Transverse colon (tissue), 4 donors: ENCODE data around the gene CYP46A1. TPM values are rescaled to one million over a fixed set of nuclear protein-coding genes. Genes with fewer than 3 reads are reported as not detected.
"Not testable (repeated sequence)": the region's sequence is repeated elsewhere in the genome, so short reads cannot be mapped to it uniquely, and the experiment has no call there.

Experiments
- DNase-seq: peaks from one replicate; pipeline ENCODE4 v3.0.0-alpha.2; 2019
- H3K27ac ChIP-seq, 4 donors: fragments of 200-600 bp; sonication (generic); 2 replicates each; pipeline ENCODE4 v1.5.1; 2016 to 2018; ENCODE audit warnings: inconsistent platforms in 4 of 4
- H3K27me3 ChIP-seq: fragments of 200-600 bp; sonication (generic); 2 replicates; pipeline ENCODE4 v1.5.1; 2017; ENCODE audit warnings: inconsistent platforms
- H3K36me3 ChIP-seq, 4 donors: fragments of 200-600 bp; sonication (generic); 2 replicates each; pipeline ENCODE4 v1.5.1; 2017 to 2019; ENCODE audit warnings: inconsistent platforms in 4 of 4
- H3K4me1 ChIP-seq, 4 donors: fragments of 200-600 bp; sonication (generic); 2 replicates each; pipeline ENCODE4 v1.5.1; 2017 to 2020; ENCODE audit warnings: inconsistent platforms in 4 of 4
- H3K4me3 ChIP-seq, 4 donors: fragments of 200-600 bp; sonication (generic); 1 replicate in 1 of 4; 2 replicates in 3 of 4; pipeline versions ENCODE4 v1.5.1 to v1.6.1; 2017 to 2019; ENCODE audit warnings: inconsistent platforms in 4 of 4
- H3K9me3 ChIP-seq, 2 donors: fragments of 200-600 bp; sonication (generic); 2 replicates each; pipeline ENCODE4 v1.5.1; 2017 to 2019; ENCODE audit warnings: inconsistent platforms in 2 of 2
- CTCF ChIP-seq, 5 experiments: fragments of 200-600 bp in 3 of 5; fragments of 450-650 bp in 2 of 5; sonication (generic) in 3 of 5; IDR thresholded peaks; 1 replicate in 2 of 5; 2 replicates in 3 of 5; pipeline ENCODE4 v1.5.1; 2016 to 2017; ENCODE audit warnings: antibody characterized with exemption in 5 of 5, inconsistent platforms in 3 of 5, mild to moderate bottlenecking in 2 of 5, moderate library complexity in 1 of 5
- EP300 ChIP-seq: sonication (generic); formaldehyde crosslinking; IDR thresholded peaks from one replicate; pipeline ENCODE4 v1.6.1; 2017; ENCODE audit warnings: antibody characterized with exemption, low read depth
- POLR2A ChIP-seq: fragments of 450-650 bp; IDR thresholded peaks from one replicate; pipeline ENCODE4 v1.6.1; 2016; ENCODE audit warnings: antibody characterized with exemption, mild to moderate bottlenecking, moderate library complexity
- POLR2AphosphoS5 ChIP-seq, 3 donors: sonication (generic); formaldehyde crosslinking; IDR thresholded peaks; one replicate each; pipeline ENCODE4 v1.6.1; 2016; ENCODE audit warnings: antibody characterized with exemption in 3 of 3
- WGBS, 2 donors: methylation state at CpG; one replicate each; pipeline ENCODE4 v1.1.5; 2018; ENCODE audit warnings: low coverage in 1 of 2; 5-methylcytosine and 5-hydroxymethylcytosine counted together
- in situ Hi-C, 4 donors: fragments of 200-750 bp; cut with MboI; loops; one replicate each; pipeline versions ENCODE4 v1.15.0 to v1.15.1; 2017; ENCODE audit warnings: low sequenced_read_pairs in 3 of 4, low pct_ligation_motif_present in 1 of 4, low pct_unique_long_range_greater_than_20kb in 1 of 4
- intact Hi-C: fragments of 100-400 bp; cut with DNase I; formaldehyde crosslinking; loops from one replicate; pipeline ENCODE4 v1.15.1; 2023; ENCODE audit warnings: low total_unique reads
- total RNA-seq, 4 donors: library from RNA; depleted of rRNA; stranded (reverse); fragments of >200 nt; gene quantifications; one replicate each; pipeline ENCODE4 v1.1.0, GENCODE V29; 2016

The CYP46A1 gene
- total RNA-seq, 4 donors from 2014 or later = 0.27 to 0.75 (median 0.52) TPM

GRCh38 chr14:99637624-99638023 lies 46.5 kb upstream of the CYP46A1 start:
- Histone ChIP-seq H3K27me3 (no peaks in the 10 kb centered on the region), H3K4me3 (no peak overlapping the region), H3K27ac (no peak overlapping the region), H3K4me1 (no peaks in the 10 kb centered on the region), H3K36me3 (no peaks in the 10 kb centered on the region), H3K9me3 (no peaks in the 10 kb centered on the region)
- in situ Hi-C loops (no loop called here), intact Hi-C loops (no loop called here)
- WGBS, 2 donors = 81 to 82% methylated on average over 2 to 7 of the region's 7 CpGs
- no peak for DNase-seq
- TF ChIP-seq EP300 (no peak), CTCF (IDR thresholded peaks at IDR 0.05) (no peak), POLR2AphosphoS5 (IDR thresholded peaks at IDR 0.05) (no peak)

- 89 to 90% methylated on average over 2 to 5 of the region's 5 CpGs for WGBS, 2 donors
- intact Hi-C loops, DNase-seq, in situ Hi-C loops, H3K36me3 ChIP-seq, H3K27ac ChIP-seq, H3K4me3 ChIP-seq, H3K9me3 ChIP-seq: not testable (repeated sequence)
- Histone ChIP-seq H3K4me1 (peaks cover 0 to 15% (median 6%) of the 10 kb centered on the region in 4 donors), H3K27me3 (peaks cover 26% of the 10 kb centered on the region)
Measured at GRCh38 chr14:99642771-99643170, 41.3 kb upstream of the CYP46A1 start.

GRCh38 chr14:99643343-99643742 lies 40.8 kb upstream of the CYP46A1 start:
- 70% methylated on average over 6 of the region's 6 CpGs; no CpG with 5 or more reads in 1 of the 2 donors for WGBS, 2 donors
- H3K27ac ChIP-seq = no peak overlapping the region
- TF ChIP-seq CTCF (IDR thresholded peaks at IDR 0.05) = no peak
- no peak for TF ChIP-seq POLR2AphosphoS5 (IDR thresholded peaks at IDR 0.05)
- no peak for TF ChIP-seq POLR2A
- no peak for TF ChIP-seq EP300
- no peaks in the 10 kb centered on the region for H3K9me3 ChIP-seq
- no peak for DNase-seq
- H3K27me3 ChIP-seq = peaks cover 26% of the 10 kb centered on the region
- in situ Hi-C loops = no loop called here
- no peaks in the 10 kb centered on the region for H3K36me3 ChIP-seq
- H3K4me1 ChIP-seq = peaks cover 0 to 15% (median 6%) of the 10 kb centered on the region in 4 donors
- intact Hi-C loops = no loop called here
- no peak overlapping the region for H3K4me3 ChIP-seq

- Histone ChIP-seq H3K27me3 (peaks cover 26% of the 10 kb centered on the region), H3K27ac (no peak overlapping the region), H3K36me3 (no peaks in the 10 kb centered on the region), H3K4me1 (peaks cover 0 to 15% (median 6%) of the 10 kb centered on the region in 4 donors), H3K9me3 (no peaks in the 10 kb centered on the region), H3K4me3 (no peak overlapping the region)
- 82 to 100% methylated on average over 1 to 11 of the region's 11 CpGs for WGBS, 2 donors
- no peak for DNase-seq
- in situ Hi-C loops = no loop called here
- intact Hi-C loops = no loop called here
- TF ChIP-seq POLR2A = no peak
- TF ChIP-seq EP300 = no peak
- no peak for TF ChIP-seq POLR2AphosphoS5 (IDR thresholded peaks at IDR 0.05)
- TF ChIP-seq CTCF (IDR thresholded peaks at IDR 0.05) = no peak
Measured at GRCh38 chr14:99644035-99644587, 40.0 kb upstream of the CYP46A1 start.
